Coronary artery (tissue), 2 donors: ENCODE data around the gene PIEZO2.

ENCODE experiments used
- DNase-seq: peaks from one replicate; pipeline ENCODE4 v3.0.0-alpha.2; 2017; ENCODE audit warnings: low spot score
- H3K27ac ChIP-seq, 2 donors: fragments of 200-600 bp; sonication (generic); one replicate each; pipeline ENCODE4 v1.5.1; 2016 to 2019
- H3K4me3 ChIP-seq: fragments of 200-600 bp; sonication (generic); 2 replicates; pipeline ENCODE4 v1.5.1; 2016; ENCODE audit warnings: mild to moderate bottlenecking, moderate library complexity
- CTCF ChIP-seq: fragments of 200-600 bp; sonication (generic); IDR thresholded peaks from one replicate; pipeline ENCODE4 v1.5.1; 2019; ENCODE audit warnings: antibody characterized with exemption

Gene PIEZO2

GRCh38 chr18:10971717-10972116, 177.7 kb downstream of the PIEZO2 start:
- no peak overlapping the region for H3K4me3 ChIP-seq
- H3K27ac ChIP-seq = no peak overlapping the region
- DNase-seq = no peak
- TF ChIP-seq CTCF = no peak

- Histone ChIP-seq H3K27ac (no peak overlapping the region), H3K4me3 (no peak overlapping the region)
- no peak for DNase-seq
- TF ChIP-seq CTCF = no peak
Measured at GRCh38 chr18:10965119-10965518, 184.2 kb downstream of the PIEZO2 start.

GRCh38 chr18:10953672-10954071, 195.7 kb downstream of the PIEZO2 start:
- DNase-seq = no peak
- H3K4me3 ChIP-seq = no peak overlapping the region
- TF ChIP-seq CTCF = no peak
- no peak overlapping the region for H3K27ac ChIP-seq

GRCh38 chr18:10951631-10952544, 197.5 kb downstream of the PIEZO2 start:
- TF ChIP-seq CTCF = no peak
- Histone ChIP-seq H3K4me3 (no peak overlapping the region), H3K27ac (no peak overlapping the region)
- DNase-seq = no peak

GRCh38 chr18:10950876-10951630, 198.3 kb downstream of the PIEZO2 start:
- DNase-seq = no peak
- no peak for TF ChIP-seq CTCF
- Histone ChIP-seq H3K4me3 (no peak overlapping the region), H3K27ac (no peak overlapping the region)

GRCh38 chr18:10950080-10950875, 199.1 kb downstream of the PIEZO2 start:
- TF ChIP-seq CTCF = no peak
- Histone ChIP-seq H3K27ac (no peak overlapping the region), H3K4me3 (no peak overlapping the region)
- no peak for DNase-seq
